ENCODE results near the gene UBE4A. TPM values are rescaled to one million over a fixed set of nuclear protein-coding genes. Genes with fewer than 3 reads are reported as not detected.

Gene UBE4A
- total and polyA plus RNA-seq, 10 of the 15 experiments (the other 5 are each of a cell fraction or from before 2014, with no cell fraction given) = 6.2 to 39.6 (median 30.3) TPM

GRCh38 chr11:118435893-118436624 lies 76.7 kb downstream of the UBE4A start, which contains the start of gene KMT2A (continued):
- TF ChIP-seq FOS (IDR thresholded peaks at IDR 0.05; ENCODE audit: borderline replicate concordance, extremely low read depth, insufficient read length) (peak; percentile 76), CREB1 (IDR thresholded peaks at IDR 0.05; ENCODE audit: low read depth) (0 out of 2 replicates have a peak, but pooled peaks have one; percentile 49), EZH2 (IDR thresholded peaks at IDR 0.05; ENCODE audit: borderline replicate concordance, control insufficient read depth, low read depth, low read length) (no peak), SMAD1 (IDR thresholded peaks at IDR 0.05; ENCODE audit: low read depth, partially characterized antibody) (no peak), TCF7 (IDR thresholded peaks at IDR 0.05; ENCODE audit: borderline replicate concordance) (peak; percentile 49; the same call in 1 of the 2 replicates), GATAD2B (conservative IDR thresholded peaks at IDR 0.05; ENCODE audit: low read depth) (peak; percentile 87), MEF2A (IDR thresholded peaks at IDR 0.05; ENCODE audit: insufficient read depth, low read depth, low read length) (no peak), FOXM1 (IDR thresholded peaks at IDR 0.05; ENCODE audit: low read depth, low read length) (0 out of 2 replicates have a peak, but pooled peaks have one; percentile 22), BMI1 (IDR thresholded peaks at IDR 0.05; ENCODE audit: borderline replicate concordance) (no peak), ATF2 (IDR thresholded peaks at IDR 0.05; ENCODE audit: low read length) (no peak), ZNF217 (IDR thresholded peaks at IDR 0.05) (peak; percentile 98), TBL1XR1 (IDR thresholded peaks at IDR 0.05; ENCODE audit: low read depth, low read length) (peak; percentile 94), SMARCA5 (IDR thresholded peaks at IDR 0.05) (peak; percentile 74), MAX (IDR thresholded peaks at IDR 0.05; ENCODE audit: low read depth, low read length) (no peak), TAF1 (IDR thresholded peaks at IDR 0.05; ENCODE audit: borderline replicate concordance, low read depth, low read length) (peak; percentile 62; the same call in 1 of the 2 replicates), YY1 (IDR thresholded peaks at IDR 0.05; ENCODE audit: low read depth, low read length) (peak; percentile 92), RB1 (IDR thresholded peaks at IDR 0.05; ENCODE audit: borderline replicate concordance) (peak; percentile 95; the same call in 1 of the 2 replicates), HDAC2 (IDR thresholded peaks at IDR 0.05) (no peak; the same call in 1 of the 2 replicates), ZBED1 (IDR thresholded peaks at IDR 0.05; ENCODE audit: borderline replicate concordance) (no peak), CUX1 (IDR thresholded peaks at IDR 0.05; ENCODE audit: insufficient replicate concordance, low read depth, low read length) (no peak), TCF3 (IDR thresholded peaks at IDR 0.05; ENCODE audit: borderline replicate concordance, insufficient read depth, low read depth, low read length) (peak; percentile 75; the same call in 1 of the 2 replicates), SUPT20H (IDR thresholded peaks at IDR 0.05; ENCODE audit: borderline replicate concordance, control insufficient read depth, low read depth, low read length) (peak; percentile 100)
- TF ChIP-seq, protein P1, sequence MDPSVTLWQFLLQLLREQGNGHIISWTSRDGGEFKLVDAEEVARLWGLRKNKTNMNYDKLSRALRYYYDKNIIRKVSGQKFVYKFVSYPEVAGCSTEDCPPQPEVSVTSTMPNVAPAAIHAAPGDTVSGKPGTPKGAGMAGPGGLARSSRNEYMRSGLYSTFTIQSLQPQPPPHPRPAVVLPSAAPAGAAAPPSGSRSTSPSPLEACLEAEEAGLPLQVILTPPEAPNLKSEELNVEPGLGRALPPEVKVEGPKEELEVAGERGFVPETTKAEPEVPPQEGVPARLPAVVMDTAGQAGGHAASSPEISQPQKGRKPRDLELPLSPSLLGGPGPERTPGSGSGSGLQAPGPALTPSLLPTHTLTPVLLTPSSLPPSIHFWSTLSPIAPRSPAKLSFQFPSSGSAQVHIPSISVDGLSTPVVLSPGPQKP (IDR thresholded peaks at IDR 0.05; ENCODE audit: low read depth, low read length) = peak; percentile 18
